HG03039 (cell line): Measurements from ENCODE around the gene TUT1.
"Not testable (repeated sequence)": the region's sequence is repeated elsewhere in the genome, so short reads cannot be mapped to it uniquely, and the experiment has no call there.

Experiments used
- ATAC-seq: cut with Tn5 transposase; IDR thresholded peaks from one replicate; pipeline ENCODE4 v1.9.1; 2021; ENCODE audit warnings: mild to moderate bottlenecking, moderate library complexity; ENCODE audit not compliant: unreplicated experiment

The TUT1 gene

DNA sequence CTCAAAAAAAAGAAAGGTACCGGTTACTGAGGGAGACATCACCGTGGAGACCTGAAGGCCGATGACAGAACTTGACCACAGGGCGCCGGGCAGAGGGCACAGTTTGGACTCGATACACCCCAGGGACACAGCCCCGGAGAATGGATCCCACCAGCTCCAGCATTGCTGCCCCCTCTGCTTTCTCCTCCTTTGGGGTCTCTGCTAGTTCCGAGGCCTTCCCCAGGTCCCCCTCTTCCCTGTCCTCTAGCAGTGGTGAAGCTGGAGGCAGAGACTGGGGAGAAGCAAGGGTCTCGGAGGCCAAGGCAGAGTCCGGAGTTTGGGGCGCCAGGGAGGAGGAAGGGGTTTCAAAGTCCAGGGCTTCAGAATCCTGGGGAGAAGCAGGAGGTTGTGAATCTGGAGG is 12.8 kb downstream of the TUT1 start:
- ATAC-seq = no peak

DNA sequence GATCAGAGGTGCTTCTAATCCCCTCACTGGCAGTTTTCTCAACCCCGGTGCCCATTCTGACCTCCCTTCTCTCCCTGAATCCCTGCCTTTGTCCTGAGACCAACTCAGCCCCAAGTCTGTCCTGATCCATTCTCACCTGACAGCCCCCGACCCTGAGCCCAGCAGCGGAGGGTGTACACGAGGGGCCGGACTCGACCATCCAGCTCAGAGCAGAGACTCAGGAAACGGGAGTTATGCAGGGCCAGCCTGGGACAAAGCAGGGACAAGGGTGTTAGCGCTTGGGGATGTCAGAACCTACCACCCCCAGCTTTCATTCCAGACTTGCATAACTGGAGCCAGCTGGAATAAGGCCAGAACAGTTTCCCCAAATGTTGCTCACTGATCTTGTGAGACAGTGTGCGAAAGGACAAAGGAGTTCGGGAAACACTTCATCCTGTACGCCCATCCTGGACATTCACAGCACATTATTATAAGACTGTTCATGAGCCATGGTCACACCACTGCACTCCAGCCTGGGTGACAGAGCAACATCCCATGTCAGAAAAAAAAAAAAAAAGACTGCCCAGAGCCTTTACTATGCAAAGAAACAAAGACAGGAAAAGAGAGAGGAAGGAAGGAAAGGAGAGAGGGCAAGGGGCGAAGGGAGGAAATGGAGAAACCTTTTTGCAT is 14.1 kb downstream of the TUT1 start:
- no peak for ATAC-seq

DNA sequence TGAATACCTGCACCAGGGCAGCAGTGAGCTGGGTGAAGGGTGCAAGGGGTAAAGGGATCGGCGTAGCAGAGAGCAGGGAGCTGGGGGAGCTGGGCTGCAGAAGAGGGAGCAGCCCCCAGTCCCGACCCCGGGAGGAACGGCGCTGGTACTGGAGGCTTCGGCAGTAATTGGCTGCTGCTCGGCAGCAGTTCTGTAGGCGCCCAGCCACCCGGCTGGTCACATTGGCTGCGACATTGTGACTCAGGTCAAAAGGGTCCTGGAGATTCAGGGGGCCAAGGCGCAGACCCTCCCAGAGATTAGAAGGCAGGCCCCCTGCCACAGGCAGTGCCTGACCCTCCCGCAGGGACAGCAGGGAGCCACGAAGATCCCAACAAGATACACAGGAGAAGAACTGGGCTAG is 15.5 kb downstream of the TUT1 start:
- ATAC-seq = no peak

DNA sequence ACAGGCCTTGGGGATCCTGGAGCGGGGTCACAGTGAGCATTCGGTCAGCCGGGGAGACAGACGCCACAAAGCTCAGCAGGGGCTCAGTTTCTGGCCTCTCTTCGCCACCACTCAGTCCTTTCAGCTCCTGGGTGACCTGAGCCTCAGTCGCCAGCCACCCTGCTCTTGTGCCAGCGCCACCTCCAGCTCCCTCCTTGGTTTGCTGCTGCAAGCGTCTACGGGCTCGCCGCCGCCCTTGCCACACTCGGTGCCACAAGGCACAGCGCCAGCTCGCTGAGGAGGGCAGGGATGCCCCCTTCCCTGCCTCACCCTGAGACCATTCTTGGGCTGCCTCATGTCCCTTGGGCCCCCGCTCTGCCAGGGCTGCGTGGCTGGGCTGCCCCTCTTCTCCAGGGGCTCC is 16.2 kb downstream of the TUT1 start:
- no peak for ATAC-seq

DNA sequence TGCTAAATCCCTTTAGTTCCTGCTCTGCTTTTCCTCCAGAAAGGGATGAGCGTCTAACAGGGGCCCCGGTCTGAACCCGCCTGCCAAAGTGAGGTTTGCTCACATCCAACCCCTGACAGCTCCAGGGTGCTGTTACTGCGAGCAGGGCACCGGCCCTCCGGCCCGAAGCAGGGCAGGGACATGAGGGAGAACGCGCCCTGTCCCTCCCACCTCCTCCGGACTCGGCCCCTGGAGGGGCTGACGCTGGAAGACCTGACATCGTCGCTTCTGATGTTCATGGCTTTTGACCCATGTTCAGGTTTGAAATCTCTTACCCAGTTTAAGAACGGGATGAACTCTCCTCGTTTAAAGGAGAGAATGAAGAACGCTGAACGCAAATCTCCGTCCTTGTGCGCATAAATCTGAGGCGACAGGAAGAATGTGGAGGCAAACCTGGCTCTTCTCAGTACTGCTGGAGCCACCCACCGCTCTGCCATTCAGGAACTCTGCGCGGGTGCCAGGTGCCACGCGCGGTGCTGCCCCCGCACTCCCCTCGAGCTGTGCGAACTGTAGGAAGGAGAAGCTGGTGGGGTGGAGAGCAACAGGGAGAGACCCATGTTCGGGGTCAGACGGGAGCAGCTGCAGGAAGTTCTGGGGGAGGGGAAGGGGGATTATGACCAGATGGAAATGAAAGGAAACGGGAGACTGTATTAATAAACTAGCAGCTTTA is 16.8 kb downstream of the TUT1 start:
- ATAC-seq = peak; percentile 9

DNA sequence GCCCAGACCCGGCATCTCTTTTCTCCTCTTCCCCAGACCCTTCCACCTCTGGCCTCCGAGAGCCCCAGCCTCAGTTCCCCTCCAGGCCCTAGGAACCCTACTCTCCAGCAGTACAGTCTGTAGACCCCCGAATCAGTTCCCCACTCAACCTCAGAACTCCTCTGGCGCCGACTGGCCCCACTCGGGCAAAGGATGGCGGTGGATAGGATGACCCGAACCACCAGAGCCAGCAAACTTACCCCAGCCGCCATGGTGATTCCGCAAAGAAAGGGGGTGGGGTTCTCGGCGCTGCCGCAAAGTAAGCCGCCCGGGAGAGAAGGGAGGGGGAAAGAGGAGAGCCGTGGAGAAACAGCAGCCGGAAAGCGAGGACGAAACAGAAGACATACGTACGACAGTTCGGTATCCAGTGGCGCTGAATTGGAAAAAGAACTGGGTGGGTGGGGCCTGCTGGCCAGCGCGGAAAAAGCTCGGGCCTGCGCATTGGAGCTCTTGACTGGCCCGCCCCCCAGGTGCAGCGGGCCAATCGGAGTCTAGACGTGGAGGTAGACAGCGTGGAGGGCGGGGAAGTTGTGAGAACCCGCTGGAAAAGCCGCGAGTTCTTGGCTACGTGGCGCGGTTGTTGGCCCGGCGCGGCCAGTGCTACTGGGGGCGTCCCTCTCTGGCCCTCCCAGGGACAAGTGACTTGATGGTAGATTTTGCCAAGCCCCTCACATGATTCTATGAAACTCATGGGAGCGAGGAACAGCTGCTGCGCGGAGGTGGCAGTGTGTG is 17.5 kb downstream of the TUT1 start, which contains the start of gene EEF1G:
EEF1G (minus strand) TSS at position 300 of the 771 bp plus-strand sequence; CDS start at position 251, 49 bp downstream.
- ATAC-seq = peak; percentile 85

DNA sequence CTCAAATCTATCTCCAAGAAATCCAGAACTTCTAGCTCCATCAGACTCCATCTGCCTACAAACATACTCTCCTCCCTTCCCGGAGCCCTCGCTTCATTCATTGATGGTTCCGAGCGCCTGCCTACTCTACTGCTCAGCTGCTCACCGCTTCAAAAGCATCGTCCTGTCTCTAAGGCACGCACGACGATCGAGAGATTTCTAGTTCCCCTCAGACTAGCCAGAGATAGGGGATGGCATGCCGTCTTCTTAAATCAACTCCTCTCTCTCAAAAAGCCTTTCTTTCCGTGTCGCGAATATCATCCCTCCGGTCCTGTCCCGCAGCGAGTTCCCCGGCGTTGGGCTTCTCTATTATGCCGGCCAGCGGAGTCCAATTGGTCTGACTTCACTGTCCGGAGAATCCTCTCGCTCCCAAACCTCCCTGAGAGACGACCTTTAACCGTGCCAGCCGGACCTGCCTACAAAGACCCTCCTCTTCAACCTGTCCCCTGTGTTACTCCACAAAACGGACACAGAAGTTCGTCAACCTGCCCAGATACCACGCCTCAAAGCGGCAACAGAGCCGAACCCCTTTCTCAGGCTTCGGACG is 18.2 kb downstream of the TUT1 start:
- peak; percentile 3 for ATAC-seq

DNA sequence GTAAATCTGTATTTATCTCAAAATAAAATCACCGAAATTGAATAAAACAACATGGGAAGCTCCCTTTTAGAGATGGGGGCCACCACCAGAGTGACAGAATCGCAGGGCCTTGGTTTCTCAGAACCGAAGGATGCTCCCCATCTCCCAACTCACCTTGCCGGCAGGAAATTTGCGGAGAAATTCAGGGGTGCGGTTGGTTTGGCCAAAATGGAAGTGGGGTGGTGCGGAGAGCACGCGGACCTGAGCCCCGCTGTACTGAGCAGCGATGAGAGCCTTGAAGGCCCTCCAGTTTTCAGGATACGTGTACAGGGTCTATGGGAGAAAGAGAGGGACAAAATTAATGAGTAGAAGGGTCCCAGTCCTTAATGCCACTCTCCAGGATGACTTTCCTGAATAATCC is 18.9 kb downstream of the TUT1 start:
- no peak for ATAC-seq

DNA sequence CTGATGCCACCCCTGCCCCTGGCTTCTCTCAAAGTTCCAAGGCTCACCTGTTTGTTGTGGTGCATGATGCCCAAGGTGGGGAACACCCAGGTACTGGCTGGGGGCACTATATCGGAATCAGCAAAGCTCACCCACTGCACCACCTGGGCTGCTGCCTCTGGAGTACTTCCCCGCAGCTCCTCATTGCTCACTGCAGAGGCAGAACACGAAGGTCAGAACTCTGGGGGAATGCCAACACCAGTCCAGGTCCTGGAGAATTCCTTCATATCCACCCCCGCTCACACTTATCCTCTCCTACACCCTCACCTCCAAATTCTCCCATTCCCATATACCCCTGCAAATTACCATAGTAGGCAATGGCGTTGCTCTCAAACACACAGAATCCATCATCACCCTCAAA is 19.8 kb downstream of the TUT1 start:
- ATAC-seq = not testable (repeated sequence)

DNA sequence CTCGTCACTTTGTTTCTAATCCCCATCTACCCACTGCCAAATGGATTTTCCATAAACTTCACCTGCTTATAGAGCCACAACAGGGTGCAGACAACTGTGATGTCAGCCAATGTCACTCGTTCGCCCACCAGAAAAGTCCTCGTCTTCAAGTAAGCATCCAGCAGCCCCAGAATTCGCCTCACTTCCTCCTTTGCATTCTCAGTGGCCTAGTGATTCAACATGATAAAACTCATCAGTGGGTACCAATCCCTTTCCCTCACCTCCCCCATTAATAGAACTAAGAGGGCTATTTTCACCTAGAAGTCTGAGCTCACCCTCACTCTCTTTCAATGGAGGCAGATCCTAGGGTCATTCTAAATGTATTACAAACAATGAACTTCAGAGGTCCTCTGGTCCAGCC is 20.4 kb downstream of the TUT1 start:
- not testable (repeated sequence) for ATAC-seq

DNA sequence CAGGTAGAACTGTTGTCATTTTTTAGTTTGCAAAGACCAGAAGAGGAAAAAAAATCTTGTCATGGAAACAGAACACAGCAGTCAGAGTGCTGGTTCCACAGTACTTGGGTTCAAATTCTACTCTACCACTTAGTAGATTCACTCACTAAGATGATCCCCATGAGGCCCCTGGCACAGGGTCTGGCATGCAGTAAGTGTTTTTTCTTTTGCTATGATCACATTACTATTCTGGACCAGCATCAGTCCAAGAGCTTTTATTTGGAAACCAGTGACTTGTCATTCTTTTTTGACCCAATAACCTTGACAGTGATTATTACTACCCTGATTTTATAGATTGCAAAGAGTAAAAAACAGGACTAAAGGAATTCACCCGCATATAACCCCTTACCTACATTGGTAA is 21.7 kb downstream of the TUT1 start:
- ATAC-seq = no peak

DNA sequence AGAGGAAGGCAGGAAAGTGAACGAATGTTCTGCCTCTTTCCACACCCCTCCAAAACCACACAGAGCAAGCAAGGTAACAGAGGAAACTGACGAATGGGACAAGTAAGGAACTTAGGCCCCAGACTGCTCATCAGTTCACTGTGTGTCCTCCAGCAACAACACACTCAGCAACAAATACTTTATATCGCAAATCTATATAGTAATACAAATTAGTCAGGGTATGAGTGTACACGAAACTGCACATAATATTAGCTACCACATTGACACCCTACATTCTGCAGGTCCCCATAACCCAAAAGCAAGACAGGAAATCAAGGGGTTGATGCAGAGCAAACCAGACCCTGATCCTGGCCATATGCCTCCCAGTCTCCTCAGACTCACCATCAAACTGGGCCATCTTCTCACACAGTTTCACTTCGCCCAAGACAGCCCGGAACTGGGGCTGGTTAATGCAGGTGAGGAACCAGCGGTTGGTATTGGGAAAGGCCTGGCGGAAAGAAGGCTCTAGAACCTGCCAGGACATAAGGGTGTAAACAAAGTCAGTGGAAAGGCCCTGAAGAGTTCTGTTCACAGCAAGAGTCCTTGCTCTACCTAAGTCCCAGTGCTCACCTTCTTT is 24.2 kb downstream of the TUT1 start:
- ATAC-seq = no peak

DNA sequence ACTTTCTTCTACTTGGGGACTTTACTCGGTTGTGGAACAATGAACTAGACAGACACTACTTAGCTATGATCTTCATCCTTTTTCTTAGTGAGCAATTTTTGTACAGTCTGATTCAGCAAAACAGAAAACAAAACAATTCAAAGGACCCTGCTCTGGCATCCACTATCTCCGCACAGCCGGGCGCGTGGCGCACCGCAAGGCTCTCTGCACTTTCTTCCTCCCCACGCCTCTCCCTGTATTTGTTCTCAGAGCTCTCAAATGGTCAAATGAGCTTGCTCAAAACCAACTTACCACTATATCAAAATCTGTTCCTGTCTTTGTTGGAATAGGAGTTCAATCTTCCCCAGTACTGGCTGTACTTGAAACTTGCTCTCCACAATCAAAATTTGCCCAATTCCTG is 25.1 kb downstream of the TUT1 start:
- no peak for ATAC-seq

DNA sequence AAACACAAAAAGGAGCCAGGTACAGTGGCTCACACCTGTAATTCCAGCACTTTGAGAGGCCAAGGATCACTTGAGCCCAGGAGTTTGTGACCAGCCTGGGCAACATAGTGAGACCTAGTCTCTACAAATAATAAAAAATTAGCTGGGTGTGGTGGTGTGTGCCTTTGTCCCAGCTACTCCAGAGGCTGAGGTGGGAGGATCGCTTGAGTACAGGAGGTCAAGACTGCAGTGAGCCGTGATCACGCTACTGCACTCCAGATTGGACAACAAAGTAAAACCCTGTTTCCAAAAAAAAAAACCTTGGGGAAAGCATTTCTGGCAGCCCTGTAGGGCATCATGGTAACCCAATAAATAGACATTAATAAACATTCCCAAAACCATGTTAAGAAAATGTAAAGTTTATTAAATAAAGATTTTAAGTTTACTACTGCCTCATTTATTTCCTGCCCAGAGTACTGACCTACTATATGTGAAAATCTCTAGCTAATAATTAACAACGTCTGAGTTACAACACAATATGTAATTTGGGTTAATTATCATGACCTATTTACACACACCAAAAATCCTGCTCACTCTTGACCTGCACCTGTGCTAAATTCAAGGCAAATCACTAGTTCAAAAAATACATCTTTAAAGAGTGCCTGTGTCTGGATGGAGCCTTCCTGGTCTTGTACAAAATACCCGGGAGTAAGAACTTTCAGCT is 26.1 kb downstream of the TUT1 start:
- ATAC-seq = no peak

DNA sequence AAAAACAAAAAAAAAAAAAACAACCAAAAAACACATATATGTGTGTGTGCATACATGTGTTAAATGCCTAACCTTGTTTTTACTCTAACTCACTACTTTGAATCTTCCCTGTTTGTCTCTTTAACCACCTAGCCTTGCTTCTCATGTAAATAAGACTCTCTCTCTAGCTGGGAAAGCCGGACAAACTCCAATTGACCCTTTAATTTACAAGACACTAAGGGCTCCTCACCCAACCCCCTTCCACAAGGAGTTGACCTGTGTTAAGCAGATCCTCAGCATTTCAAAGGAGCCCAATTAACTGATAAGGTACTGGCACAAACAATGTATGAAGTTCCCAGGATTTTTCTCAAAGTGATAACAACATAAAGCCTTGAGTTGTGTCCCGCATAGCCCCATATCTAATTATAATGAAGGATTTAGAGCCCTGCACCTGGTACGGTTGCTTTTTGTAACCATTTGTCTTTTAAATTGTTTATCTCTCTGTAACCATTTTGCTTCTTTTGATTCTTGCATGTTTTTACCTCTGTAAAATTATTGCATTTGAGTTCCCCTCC is 29.6 kb downstream of the TUT1 start:
- not testable (repeated sequence) for ATAC-seq

DNA sequence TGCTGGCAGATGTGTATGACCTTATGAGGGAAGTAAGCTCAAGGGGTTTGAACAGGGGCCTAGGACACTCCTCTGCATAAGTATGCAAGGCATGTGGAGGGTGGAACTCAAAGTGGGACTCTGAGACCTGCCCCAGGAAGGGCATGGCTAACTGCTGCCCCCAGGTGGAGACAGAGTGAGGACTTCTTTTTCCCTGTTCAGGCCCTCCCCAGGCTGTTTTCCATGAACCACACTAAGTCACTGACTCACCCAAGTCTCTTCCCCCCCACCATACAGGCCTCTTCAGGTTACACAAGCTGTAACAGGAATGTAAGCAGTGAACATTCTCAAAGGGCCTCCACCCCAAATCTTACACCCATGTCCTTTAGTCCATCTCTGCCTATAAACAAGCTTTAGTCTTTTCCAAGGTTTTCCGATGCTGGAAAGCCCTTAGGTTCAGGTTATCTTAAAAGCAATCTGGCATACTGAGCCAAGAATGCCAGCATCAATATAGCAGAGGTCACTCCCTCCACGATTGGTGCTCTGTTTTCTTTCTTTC is 30.7 kb downstream of the TUT1 start:
- ATAC-seq = no peak

DNA sequence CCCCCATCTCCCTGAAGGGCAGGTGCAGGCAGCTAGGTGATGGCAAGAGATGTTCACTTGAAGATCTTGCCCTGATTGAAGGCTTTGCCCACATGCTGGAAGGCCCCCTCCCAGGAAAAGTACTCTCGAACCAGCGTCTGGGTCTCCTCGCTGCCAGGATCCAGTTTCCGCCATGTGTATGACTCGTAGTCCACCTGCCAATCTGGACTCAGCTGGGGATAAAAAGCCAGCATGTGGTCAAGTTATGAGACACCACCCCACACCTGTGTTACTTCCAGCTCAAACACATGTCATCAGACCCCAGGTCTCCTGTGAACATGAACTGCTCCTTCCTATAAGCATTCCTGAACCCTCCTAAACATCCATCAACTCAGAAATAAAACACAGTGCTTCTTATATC is 31.7 kb downstream of the TUT1 start:
- ATAC-seq = not testable (repeated sequence)

DNA sequence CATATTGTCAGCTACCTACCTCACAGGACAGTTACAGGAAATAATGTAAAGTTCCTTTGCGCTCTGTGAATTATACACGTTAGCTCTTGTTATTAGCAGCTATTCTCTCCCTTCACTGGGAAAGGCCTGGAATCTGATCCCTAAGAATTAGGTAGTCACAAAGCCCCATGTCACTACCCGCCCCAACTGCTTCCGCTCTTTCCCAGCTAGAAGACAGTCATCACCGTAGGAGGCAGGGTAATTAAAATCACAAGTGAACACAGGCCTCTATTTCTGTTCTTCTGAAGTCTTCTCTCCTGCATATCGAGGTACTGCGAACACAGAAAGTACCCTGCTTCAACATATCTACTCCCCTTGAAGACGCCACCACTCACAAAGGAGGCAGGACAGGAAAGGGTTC is 32.1 kb downstream of the TUT1 start:
- no peak for ATAC-seq

DNA sequence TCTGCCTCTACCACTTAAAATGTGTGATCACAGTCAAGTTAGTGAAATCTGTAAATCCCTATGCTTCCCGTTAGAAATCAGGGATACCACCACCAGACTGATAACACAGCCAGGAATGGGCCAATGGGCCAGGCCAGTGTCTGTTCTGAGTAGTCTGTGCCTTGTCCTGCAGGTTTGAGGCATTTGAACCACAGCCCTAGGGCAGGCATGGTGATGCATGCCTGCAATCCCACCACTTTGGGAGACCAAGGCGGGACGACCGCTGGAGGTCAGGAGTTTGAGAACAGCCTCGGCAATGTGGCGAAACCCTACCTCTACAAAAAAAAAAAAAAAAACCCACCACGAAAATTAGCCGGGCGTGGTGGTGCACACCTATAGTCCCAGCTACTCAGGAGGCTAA is 32.7 kb downstream of the TUT1 start:
- ATAC-seq = no peak
